GM18511 (cell line): ENCODE results near the gene NPB.

Experiments used
- ATAC-seq: cut with Tn5 transposase; IDR thresholded peaks from one replicate; pipeline ENCODE4 v1.9.1; 2021; ENCODE audit warnings: mild to moderate bottlenecking, moderate library complexity; ENCODE audit not compliant: unreplicated experiment

Gene NPB

GRCh38 chr17:81898029-81898866, 3.8 kb upstream of the NPB start:
- ATAC-seq = no peak

- ATAC-seq = no peak
Measured at GRCh38 chr17:81898885-81899284, 3.2 kb upstream of the NPB start.

- ATAC-seq = no peak
Measured at GRCh38 chr17:81899514-81900166, 2.4 kb upstream of the NPB start.

- no peak for ATAC-seq
Measured at GRCh38 chr17:81900181-81900820, 1.7 kb upstream of the NPB start.

GRCh38 chr17:81901167-81902022, 643 bp upstream of the NPB start:
- ATAC-seq = no peak

- no peak for ATAC-seq
Measured at GRCh38 chr17:81902653-81903414, 796 bp downstream of the NPB start.

GRCh38 chr17:81903415-81903831, 1.4 kb downstream of the NPB start:
- ATAC-seq = no peak

- no peak for ATAC-seq
Measured at GRCh38 chr17:81903896-81904599, 2.0 kb downstream of the NPB start.

- no peak for ATAC-seq
Measured at GRCh38 chr17:81904600-81905423, 2.8 kb downstream of the NPB start.

- ATAC-seq = no peak
Measured at GRCh38 chr17:81905424-81905875, 3.4 kb downstream of the NPB start.

GRCh38 chr17:81905993-81906392, 4.0 kb downstream of the NPB start:
- no peak for ATAC-seq

- no peak for ATAC-seq
Measured at GRCh38 chr17:81906476-81907218, 4.6 kb downstream of the NPB start.

GRCh38 chr17:81907219-81908145, 5.4 kb downstream of the NPB start:
- ATAC-seq = no peak

GRCh38 chr17:81908793-81909192, 6.8 kb downstream of the NPB start:
- ATAC-seq = no peak

GRCh38 chr17:81909231-81909630, 7.2 kb downstream of the NPB start:
- no peak for ATAC-seq

GRCh38 chr17:81909966-81910839, 8.2 kb downstream of the NPB start:
- no peak for ATAC-seq
